Hepatocyte (in vitro differentiated cells): ENCODE data around the gene ATP8A1. TPM values are rescaled to one million over a fixed set of nuclear protein-coding genes. Genes with fewer than 3 reads are reported as not detected.

Experiments used
- DNase-seq: peaks from one replicate; pipeline ENCODE4 v3.0.0-alpha.2; 2016; ENCODE audit warnings: low spot score
- H2AFZ ChIP-seq: fragments of 200-600 bp; sonication (generic); 2 replicates; pipeline ENCODE4 v1.6.0; 2016; ENCODE audit warnings: antibody characterized with exemption, mild to moderate bottlenecking
- H3K27ac ChIP-seq: fragments of 200-600 bp; sonication (generic); 2 replicates; pipeline ENCODE4 v1.5.1; 2016; ENCODE audit warnings: mild to moderate bottlenecking
- H3K27me3 ChIP-seq: fragments of 200-600 bp; sonication (generic); 2 replicates; pipeline ENCODE4 v1.6.1; 2016
- H3K36me3 ChIP-seq: fragments of 200-600 bp; sonication (generic); replicated peaks from 2 replicates; pipeline ENCODE4 v1.5.1; 2016; ENCODE audit warnings: low read depth; ENCODE audit not compliant: insufficient read depth
- H3K4me1 ChIP-seq: fragments of 200-600 bp; sonication (generic); 2 replicates; pipeline ENCODE4 v1.5.1; 2016; ENCODE audit warnings: mild to moderate bottlenecking, moderate library complexity; ENCODE audit not compliant: insufficient read depth
- H3K4me2 ChIP-seq: fragments of 200-600 bp; sonication (generic); 2 replicates; pipeline ENCODE4 v1.6.0; 2016
- H3K4me3 ChIP-seq: fragments of 200-600 bp; sonication (generic); 2 replicates; pipeline ENCODE4 v1.5.1; 2016; ENCODE audit warnings: mild to moderate bottlenecking
- H3K79me2 ChIP-seq: fragments of 200-600 bp; sonication (generic); 2 replicates; pipeline ENCODE4 v1.6.0; 2017; ENCODE audit warnings: mild to moderate bottlenecking
- H3K9me2 ChIP-seq: fragments of 200-600 bp; sonication (generic); replicated peaks from 2 replicates; pipeline ENCODE4 v1.6.0; 2017; ENCODE audit warnings: mild to moderate bottlenecking; ENCODE audit not compliant: insufficient read depth
- H3K9me3 ChIP-seq: fragments of 200-600 bp; sonication (generic); 2 replicates; pipeline ENCODE4 v1.5.1; 2016; ENCODE audit warnings: low read depth, mild to moderate bottlenecking
- H4K20me1 ChIP-seq: fragments of 200-600 bp; sonication (generic); 2 replicates; pipeline ENCODE4 v1.6.0; 2016; ENCODE audit warnings: mild to moderate bottlenecking; ENCODE audit not compliant: insufficient read depth, poor library complexity, severe bottlenecking
- CTCF ChIP-seq: fragments of 200-600 bp; sonication (generic); IDR thresholded peaks from 2 replicates; pipeline ENCODE4 v1.5.1; 2016; ENCODE audit warnings: antibody characterized with exemption, mild to moderate bottlenecking; ENCODE audit not compliant: poor library complexity
- EZH2 ChIP-seq: fragments of 200-600 bp; sonication (generic); IDR thresholded peaks from 2 replicates; pipeline ENCODE4 v1.6.1; 2016; ENCODE audit warnings: antibody characterized with exemption, mild to moderate bottlenecking, borderline replicate concordance
- EZH2phosphoT487 ChIP-seq: fragments of 200-600 bp; sonication (generic); IDR thresholded peaks from one replicate; pipeline ENCODE4 v1.6.1; 2018; ENCODE audit warnings: antibody characterized with exemption, mild to moderate bottlenecking, low read depth, moderate library complexity; ENCODE audit not compliant: unreplicated experiment, severe bottlenecking
- WGBS: methylation state at CpG from one replicate; pipeline ENCODE4 v1.1.6; 2016; ENCODE audit warnings: low lambda C conversion rate; ENCODE audit errors: missing lambda C conversion rate; 5-methylcytosine and 5-hydroxymethylcytosine counted together
- polyA plus RNA-seq: library from polyadenylated mRNA; unstranded; fragments of >200 nt; fragmentation: Nextera tagmentation; extraction: Ambion mirVana; gene quantifications from 2 replicates; pipeline ENCODE4 v1.2.1, GENCODE V29; 2016
- total RNA-seq: library from RNA; depleted of rRNA; stranded (reverse); fragments of >200 nt; gene quantifications from 2 replicates; pipeline ENCODE4 v1.2.3, GENCODE V29; 2014

The ATP8A1 gene
- total and polyA plus RNA-seq, 2 experiments from 2014 or later = 3.3 to 42.1 TPM

GRCh38 chr4:42626629-42627146 is 30.2 kb downstream of the ATP8A1 start:
- H3K4me1 ChIP-seq = peaks cover 4% of the 10 kb centered on the region
- no peaks in the 10 kb centered on the region for H4K20me1 ChIP-seq
- H3K9me3 ChIP-seq = no peaks in the 10 kb centered on the region
- no peaks in the 10 kb centered on the region for H3K27me3 ChIP-seq
- H3K9me2 ChIP-seq = no peaks in the 10 kb centered on the region
- H3K27ac ChIP-seq = no peak overlapping the region
- peaks cover 13% of the 10 kb centered on the region for H3K79me2 ChIP-seq
- H3K36me3 ChIP-seq = no peaks in the 10 kb centered on the region
- WGBS = 81% methylated on average over 4 of the region's 4 CpGs
- H2AFZ ChIP-seq = no peak overlapping the region
- H3K4me2 ChIP-seq = no peak overlapping the region
- DNase-seq = no peak
- H3K4me3 ChIP-seq = no peak overlapping the region
- TF ChIP-seq EZH2phosphoT487 (no peak), CTCF (no peak), EZH2 (no peak)

GRCh38 chr4:42625329-42625728 is 31.6 kb downstream of the ATP8A1 start:
- Histone ChIP-seq H3K36me3 (no peaks in the 10 kb centered on the region), H2AFZ (no peak overlapping the region), H3K27me3 (no peaks in the 10 kb centered on the region), H3K4me2 (no peak overlapping the region), H3K27ac (peak overlapping the region; percentile 55), H3K4me1 (peaks cover 4% of the 10 kb centered on the region), H3K9me2 (no peaks in the 10 kb centered on the region), H3K79me2 (peaks cover 11% of the 10 kb centered on the region), H4K20me1 (no peaks in the 10 kb centered on the region), H3K4me3 (no peak overlapping the region), H3K9me3 (no peaks in the 10 kb centered on the region)
- 37% methylated on average over 4 of the region's 4 CpGs for WGBS
- TF ChIP-seq EZH2 = no peak
- TF ChIP-seq CTCF = no peak
- TF ChIP-seq EZH2phosphoT487 = no peak
- peak; percentile 39 for DNase-seq

GRCh38 chr4:42624551-42624950 is 32.4 kb downstream of the ATP8A1 start:
- no peaks in the 10 kb centered on the region for H3K9me3 ChIP-seq
- H4K20me1 ChIP-seq = no peaks in the 10 kb centered on the region
- no peak overlapping the region for H3K27ac ChIP-seq
- H3K79me2 ChIP-seq = peaks cover 5% of the 10 kb centered on the region
- TF ChIP-seq EZH2 = no peak
- no peak for TF ChIP-seq CTCF
- no peak for TF ChIP-seq EZH2phosphoT487
- H2AFZ ChIP-seq = no peak overlapping the region
- no peaks in the 10 kb centered on the region for H3K27me3 ChIP-seq
- no peak overlapping the region for H3K4me2 ChIP-seq
- 94% methylated on average over 3 of the region's 3 CpGs for WGBS
- no peak for DNase-seq
- H3K4me3 ChIP-seq = no peak overlapping the region
- peaks cover 4% of the 10 kb centered on the region for H3K4me1 ChIP-seq
- H3K36me3 ChIP-seq = no peaks in the 10 kb centered on the region
- no peaks in the 10 kb centered on the region for H3K9me2 ChIP-seq

- 94% methylated on average over 2 of the region's 2 CpGs for WGBS
- H3K79me2 ChIP-seq = no peaks in the 10 kb centered on the region
- no peaks in the 10 kb centered on the region for H3K9me2 ChIP-seq
- no peaks in the 10 kb centered on the region for H3K27me3 ChIP-seq
- H3K4me2 ChIP-seq = no peak overlapping the region
- peak; percentile 15 for DNase-seq
- H3K36me3 ChIP-seq = no peaks in the 10 kb centered on the region
- peak overlapping the region; percentile 4 for H3K27ac ChIP-seq
- H3K4me1 ChIP-seq = no peaks in the 10 kb centered on the region
- no peaks in the 10 kb centered on the region for H3K9me3 ChIP-seq
- TF ChIP-seq CTCF (no peak), EZH2phosphoT487 (no peak)
- no peak overlapping the region for H2AFZ ChIP-seq
- no peak overlapping the region for H3K4me3 ChIP-seq
- H4K20me1 ChIP-seq = no peaks in the 10 kb centered on the region
Measured at GRCh38 chr4:42618023-42618422, 38.9 kb downstream of the ATP8A1 start.
